HepG2 (cell line): Measurements from ENCODE around the gene TMEM14C. TPM values are rescaled to one million over a fixed set of nuclear protein-coding genes. Genes with fewer than 3 reads are reported as not detected.
"Not testable (repeated sequence)": the region's sequence is repeated elsewhere in the genome, so short reads cannot be mapped to it uniquely, and the experiment has no call there.

Source experiments
- ATAC-seq: fragments of 200-7000 bp; cut with Tn5 transposase; 3 replicates; pipeline ENCODE4 v1.9.1; 2020; ENCODE audit warnings: mild to moderate bottlenecking, moderate library complexity
- BruUV-seq: library from RNA; stranded (reverse); fragments of 400-500 nt; replicated peaks from 2 replicates; lab custom pipeline; 2021; lab: Mats Ljungman, UMichigan
- CTCF ChIA-PET: fragments of 300-600 bp; formaldehyde crosslinking; extraction: SDS; loops from one replicate; lab custom pipeline; 2021; ENCODE audit warnings: low total read pairs, inconsistent platforms, low intra/inter-chr PET ratio; lab: Yijun Ruan, JAX
- POLR2A ChIA-PET: fragments of 350-600 bp; sonication (Branson Sonifier 250); formaldehyde crosslinking; loops from one replicate; lab custom pipeline; 2020; ENCODE audit warnings: antibody characterized with exemption, inconsistent platforms; lab: Yijun Ruan, JAX
- DNase-seq: peaks from one replicate; pipeline ENCODE4 v3.0.0-alpha.2; 2015; ENCODE audit warnings: low spot score
- FAIRE-seq: peaks from 3 replicates; lab custom pipeline; 2011; peaks lifted over from hg19 to GRCh38; lab: Jason Lieb, UNC
- H2AFZ ChIP-seq: one replicate; pipeline ENCODE4 v1.6.1; 2011; ENCODE audit warnings: low read length, inconsistent platforms
- H3K27ac ChIP-seq: fragments of 300-600 bp; 3 replicates; pipeline ENCODE4 v1.8.0; 2011; ENCODE audit warnings: mixed run types, mild to moderate bottlenecking, mixed read lengths, low read length, inconsistent platforms; ENCODE audit not compliant: insufficient read depth; ENCODE audit errors: extremely low read length
- H3K27me3 ChIP-seq, 2 experiments: fragments of 200-600 bp in 1 of 2; 2 replicates in 1 of 2; 3 replicates in 1 of 2; pipeline versions ENCODE4 v1.6.0 to v1.8.0; 2011; ENCODE audit warnings: low read length in 2 of 2, mild to moderate bottlenecking in 2 of 2, moderate library complexity in 2 of 2, inconsistent platforms in 1 of 2; ENCODE audit not compliant: insufficient read depth in 2 of 2, control insufficient read depth in 1 of 2
- H3K36me3 ChIP-seq, 2 experiments: fragments of 200-600 bp in 1 of 2; replicated peaks in 1 of 2; 2 replicates in 1 of 2; 3 replicates in 1 of 2; pipeline versions ENCODE4 v1.5.1 to v1.8.0; 2011; ENCODE audit warnings: low read length in 2 of 2, inconsistent platforms in 1 of 2; ENCODE audit not compliant: insufficient read depth in 2 of 2, control insufficient read depth in 1 of 2
- H3K4me1 ChIP-seq: 2 replicates; pipeline ENCODE4 v1.5.1; 2012; ENCODE audit warnings: low read length, inconsistent platforms; ENCODE audit not compliant: insufficient read depth
- H3K4me2 ChIP-seq: 2 replicates; pipeline ENCODE4 v1.6.0; 2011; ENCODE audit warnings: low read depth, low read length, inconsistent platforms
- H3K4me3 ChIP-seq, 3 experiments: fragments of 200-600 bp in 1 of 3; sonication (generic), shearing (Covaris generic) in 1 of 3; replicated peaks in 1 of 3; 2 replicates each; pipeline ENCODE4 v1.5.1; 2011 to 2016; ENCODE audit warnings: low read length in 3 of 3, inconsistent platforms in 2 of 3, low read depth in 2 of 3, mild to moderate bottlenecking in 2 of 3, control low read depth in 1 of 3, mixed read lengths in 1 of 3; ENCODE audit not compliant: insufficient read depth in 1 of 3
- H3K79me2 ChIP-seq: one replicate; pipeline ENCODE4 v1.6.1; 2011; ENCODE audit warnings: low read length, inconsistent platforms; ENCODE audit not compliant: insufficient read depth
- H3K9ac ChIP-seq: 2 replicates; pipeline ENCODE4 v1.6.0; 2011; ENCODE audit warnings: mild to moderate bottlenecking, low read depth, low read length, inconsistent platforms; ENCODE audit not compliant: insufficient read depth
- H3K9me3 ChIP-seq: 2 replicates; pipeline ENCODE4 v1.5.1; 2012; ENCODE audit warnings: mild to moderate bottlenecking, low read length
- H4K20me1 ChIP-seq: 2 replicates; pipeline ENCODE4 v1.6.0; 2011; ENCODE audit warnings: inconsistent platforms, mild to moderate bottlenecking, low read length, moderate library complexity; ENCODE audit not compliant: insufficient read depth
- TMF1 ChIP-seq: sonication (generic); formaldehyde crosslinking; IDR thresholded peaks from 2 replicates; pipeline ENCODE4 v1.8.1; 2022; ENCODE audit warnings: low read depth, missing genetic modification reagents
- ZNF12 ChIP-seq: sonication (generic); formaldehyde crosslinking; IDR thresholded peaks from 2 replicates; pipeline ENCODE4 v1.5.0; 2020; ENCODE audit warnings: missing genetic modification reagents
- ZNF629 ChIP-seq: sonication (generic); formaldehyde crosslinking; conservative IDR thresholded peaks from 2 replicates; pipeline ENCODE4 v1.5.0; 2020; ENCODE audit warnings: missing genetic modification reagents
- ZNF768 ChIP-seq: sonication (generic); formaldehyde crosslinking; IDR thresholded peaks from 2 replicates; pipeline ENCODE4 v1.4.0; 2020; ENCODE audit warnings: missing genetic modification reagents
- WGBS: methylation state at CpG from one replicate; pipeline ENCODE4 v1.1.6; 2017; ENCODE audit warnings: low lambda C conversion rate; 5-methylcytosine and 5-hydroxymethylcytosine counted together
- in situ Hi-C: cut with HindIII; loops from 2 replicates; pipeline ENCODE4 v1.10.0; 2017; ENCODE audit warnings: low pct_unique_long_range_greater_than_20kb; ENCODE audit not compliant: extremely low pct_ligation_motif_present
- intact Hi-C: fragments of 100-400 bp; cut with micrococcal nuclease; formaldehyde crosslinking; loops from one replicate; pipeline ENCODE4 v1.10.0; 2022; ENCODE audit not compliant: unreplicated experiment
- polyA plus RNA-seq, 8 experiments: library from polyadenylated mRNA; depleted of rRNA in 3 of 8; stranded (reverse) in 7 of 8; unstranded in 1 of 8; fragments of >200 nt; fragmentation: Illumina TruSeq in 4 of 8; extraction: Trizol in 4 of 8; gene quantifications; 2 replicates each; pipeline versions ENCODE4 v1.2.1 to v1.2.3, GENCODE V29; 2011 to 2016; ENCODE audit warnings: low read depth in 4 of 8, missing spikeins in 1 of 8, mixed read lengths in 1 of 8; ENCODE audit not compliant: insufficient read depth in 1 of 8
- total RNA-seq, 5 experiments: library from RNA; depleted of rRNA; stranded (reverse); fragments of >200 nt; fragmentation: Illumina TruSeq; extraction: Trizol; gene quantifications; 2 replicates each; pipeline ENCODE4 v1.2.3, GENCODE V29; 2016; ENCODE audit warnings: low read depth in 1 of 5

Gene TMEM14C
- total and polyA plus RNA-seq, 2 of the 13 experiments (the other 11 are each of a cell fraction or from before 2014, with no cell fraction given) = 184 TPM

- in situ Hi-C loops, H4K20me1 ChIP-seq, H3K9ac ChIP-seq, H2AFZ ChIP-seq, FAIRE-seq, H3K27ac ChIP-seq, ATAC-seq, H3K4me2 ChIP-seq, H3K4me3 ChIP-seq, H3K9me3 ChIP-seq, intact Hi-C loops, H3K27me3 ChIP-seq, POLR2A ChIA-PET, BruUV-seq, DNase-seq, CTCF ChIA-PET: not testable (repeated sequence)
- peaks cover 32 to 61% of the 10 kb centered on the region in 2 experiments for H3K36me3 ChIP-seq
- peaks cover 25% of the 10 kb centered on the region for H3K4me1 ChIP-seq
- peaks cover 58% of the 10 kb centered on the region for H3K79me2 ChIP-seq
- 98% methylated on average over 5 of the region's 5 CpGs for WGBS
Observed at GRCh38 chr6:10751757-10752156, 28.9 kb downstream of the TMEM14C start.

DNA sequence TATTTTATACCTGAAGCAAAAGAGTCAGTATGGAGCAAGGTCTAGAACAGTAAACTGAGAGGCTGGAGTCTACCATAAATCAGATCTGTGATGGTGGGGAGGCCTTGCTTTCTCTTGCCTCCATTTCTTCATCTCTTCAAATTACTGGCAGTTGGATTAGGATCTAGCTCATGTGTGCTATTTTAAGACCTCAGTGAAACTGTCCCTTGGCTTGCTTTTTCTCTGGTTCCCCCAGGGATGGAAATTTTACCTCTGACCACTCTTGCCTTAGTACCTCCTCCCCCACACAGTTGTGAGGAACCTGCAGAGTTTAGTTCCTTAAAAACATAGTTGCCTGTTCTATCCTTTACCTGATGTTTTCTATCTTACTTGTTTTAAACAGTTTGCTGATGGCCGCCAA is 33.2 kb downstream of the TMEM14C start:
- no peaks in the 10 kb centered on the region for H3K27me3 ChIP-seq
- BruUV-seq = no TSS peak
- WGBS = 90% methylated on average over 1 of the region's 1 CpG
- H3K9ac ChIP-seq = no peak overlapping the region
- no peaks in the 10 kb centered on the region for H3K9me3 ChIP-seq
- POLR2A ChIA-PET = interaction anchor here (4.4 kb wide), 1 partner anchor 34 kb away, joined by 27 read pairs; the partner anchor contains the start of gene TMEM14C
- TF ChIP-seq ZNF629 (no peak), ZNF768 (CRISPR knock-in tag) (no peak), TMF1 (CRISPR knock-in tag) (no peak), ZNF12 (no peak)
- FAIRE-seq = no peak
- H3K79me2 ChIP-seq = peaks cover 28% of the 10 kb centered on the region
- peaks cover 10% of the 10 kb centered on the region; the same call in 1 of the 2 replicates for H3K4me1 ChIP-seq
- H2AFZ ChIP-seq = no peak overlapping the region
- H3K4me2 ChIP-seq = no peak overlapping the region
- in situ Hi-C loops (no loop called here), intact Hi-C loops (no loop called here)
- DNase-seq = no peak
- H4K20me1 ChIP-seq = no peaks in the 10 kb centered on the region
- no peak overlapping the region for H3K4me3 ChIP-seq
- peaks cover 29 to 74% of the 10 kb centered on the region in 2 experiments for H3K36me3 ChIP-seq
- CTCF ChIA-PET = no interaction called here
- H3K27ac ChIP-seq = no peak overlapping the region
- ATAC-seq = no peak
